Osteocyte (in vitro differentiated cells): ENCODE measurements around the gene SRGAP1. TPM values are rescaled to one million over a fixed set of nuclear protein-coding genes. Genes with fewer than 3 reads are reported as not detected.

Source experiments
- DNase-seq: peaks from one replicate; pipeline ENCODE4 v3.0.0; 2021; ENCODE audit warnings: mixed read lengths; ENCODE audit not compliant: unreplicated experiment; ENCODE audit errors: extremely low spot score
- H3K27ac Mint-ChIP-seq: one replicate; pipeline ENCODE4 v1.8.0; 2021; ENCODE audit warnings: mild to moderate bottlenecking, mixed read lengths; ENCODE audit not compliant: unreplicated experiment
- H3K27me3 Mint-ChIP-seq: one replicate; pipeline ENCODE4 v1.8.0; 2021; ENCODE audit warnings: mixed read lengths; ENCODE audit not compliant: unreplicated experiment
- H3K36me3 Mint-ChIP-seq: one replicate; pipeline ENCODE4 v1.8.0; 2021; ENCODE audit warnings: mixed read lengths; ENCODE audit not compliant: unreplicated experiment
- H3K4me1 Mint-ChIP-seq: one replicate; pipeline ENCODE4 v1.8.0; 2021; ENCODE audit warnings: mixed read lengths; ENCODE audit not compliant: unreplicated experiment
- H3K4me3 Mint-ChIP-seq: one replicate; pipeline ENCODE4 v1.8.0; 2021; ENCODE audit warnings: mild to moderate bottlenecking, moderate library complexity, mixed read lengths; ENCODE audit not compliant: unreplicated experiment
- H3K9me3 Mint-ChIP-seq: one replicate; pipeline ENCODE4 v1.8.0; 2021; ENCODE audit warnings: mixed read lengths; ENCODE audit not compliant: unreplicated experiment
- CTCF ChIP-seq: fragments of 200-600 bp; sonication (generic); IDR thresholded peaks from 2 replicates; pipeline ENCODE4 v1.5.0; 2021; ENCODE audit warnings: antibody characterized with exemption, mild to moderate bottlenecking, moderate library complexity
- total RNA-seq: library from RNA; stranded (reverse); gene quantifications from 2 replicates; pipeline ENCODE4 v1.2.1, GENCODE V29; 2021

The SRGAP1 gene
- total RNA-seq, 1 donor from 2014 or later = 11.0 TPM

GRCh38 chr12:63804746-63805145 is 39.8 kb upstream of the SRGAP1 start:
- DNase-seq = no peak
- no peak overlapping the region for H3K4me3 Mint-ChIP-seq
- peaks cover 5% of the 10 kb centered on the region for H3K36me3 Mint-ChIP-seq
- H3K4me1 Mint-ChIP-seq = peaks cover 19% of the 10 kb centered on the region
- H3K9me3 Mint-ChIP-seq = no peaks in the 10 kb centered on the region
- no peaks in the 10 kb centered on the region for H3K27me3 Mint-ChIP-seq
- peak overlapping the region; percentile 46 for H3K27ac Mint-ChIP-seq
- no peak for TF ChIP-seq CTCF

GRCh38 chr12:63805704-63806672 is 38.5 kb upstream of the SRGAP1 start:
- H3K4me3 Mint-ChIP-seq = no peak overlapping the region
- no peak for DNase-seq
- peaks cover 6% of the 10 kb centered on the region for H3K36me3 Mint-ChIP-seq
- H3K9me3 Mint-ChIP-seq = no peaks in the 10 kb centered on the region
- peaks cover 17% of the 10 kb centered on the region for H3K4me1 Mint-ChIP-seq
- H3K27ac Mint-ChIP-seq = no peak overlapping the region
- H3K27me3 Mint-ChIP-seq = no peaks in the 10 kb centered on the region
- TF ChIP-seq CTCF = no peak

- H3K27ac Mint-ChIP-seq = no peak overlapping the region
- H3K9me3 Mint-ChIP-seq = no peaks in the 10 kb centered on the region
- no peak for TF ChIP-seq CTCF
- H3K36me3 Mint-ChIP-seq = peaks cover 6% of the 10 kb centered on the region
- H3K4me3 Mint-ChIP-seq = no peak overlapping the region
- no peak for DNase-seq
- H3K4me1 Mint-ChIP-seq = peaks cover 12% of the 10 kb centered on the region
- H3K27me3 Mint-ChIP-seq = no peaks in the 10 kb centered on the region
Observed at GRCh38 chr12:63808631-63809030, 35.9 kb upstream of the SRGAP1 start.

GRCh38 chr12:63809566-63809965 is 34.9 kb upstream of the SRGAP1 start:
- no peak for TF ChIP-seq CTCF
- Mint-ChIP-seq H3K9me3 (no peaks in the 10 kb centered on the region), H3K27ac (no peak overlapping the region), H3K4me3 (no peak overlapping the region), H3K4me1 (peaks cover 19% of the 10 kb centered on the region), H3K27me3 (no peaks in the 10 kb centered on the region), H3K36me3 (peaks cover 6% of the 10 kb centered on the region)
- DNase-seq = no peak

GRCh38 chr12:63811334-63811733 is 33.2 kb upstream of the SRGAP1 start:
- Mint-ChIP-seq H3K36me3 (peaks cover 6% of the 10 kb centered on the region), H3K27ac (no peak overlapping the region), H3K4me3 (no peak overlapping the region), H3K4me1 (peaks cover 16% of the 10 kb centered on the region), H3K9me3 (no peaks in the 10 kb centered on the region), H3K27me3 (no peaks in the 10 kb centered on the region)
- no peak for TF ChIP-seq CTCF
- no peak for DNase-seq
